HCEC 1CT (cell line): ENCODE data around the gene ADARB2.
"Not testable (repeated sequence)": the region's sequence is repeated elsewhere in the genome, so short reads cannot be mapped to it uniquely, and the experiment has no call there.

ENCODE experiments used
- DNase-seq: peaks from one replicate; pipeline ENCODE4 v3.0.0-alpha.2; 2017

ADARB2 gene

DNA sequence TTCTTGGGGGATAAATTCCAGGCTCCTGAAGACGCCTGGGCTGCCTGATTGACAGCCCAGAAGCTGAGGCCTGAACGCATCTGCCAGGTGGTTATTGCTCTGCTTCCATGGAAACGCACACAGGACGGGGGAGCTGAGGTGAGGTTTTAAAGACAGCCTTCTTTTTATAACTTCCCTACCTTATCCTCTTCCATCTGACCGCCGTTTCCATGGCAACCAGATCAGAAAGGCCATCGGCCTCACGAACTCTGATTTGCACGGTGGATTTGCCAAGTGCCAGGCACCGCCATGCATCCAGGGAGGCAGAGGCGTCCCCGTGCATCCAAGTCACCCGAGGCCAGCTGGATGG, 260.9 kb downstream of the ADARB2 start:
- no peak for DNase-seq

DNA sequence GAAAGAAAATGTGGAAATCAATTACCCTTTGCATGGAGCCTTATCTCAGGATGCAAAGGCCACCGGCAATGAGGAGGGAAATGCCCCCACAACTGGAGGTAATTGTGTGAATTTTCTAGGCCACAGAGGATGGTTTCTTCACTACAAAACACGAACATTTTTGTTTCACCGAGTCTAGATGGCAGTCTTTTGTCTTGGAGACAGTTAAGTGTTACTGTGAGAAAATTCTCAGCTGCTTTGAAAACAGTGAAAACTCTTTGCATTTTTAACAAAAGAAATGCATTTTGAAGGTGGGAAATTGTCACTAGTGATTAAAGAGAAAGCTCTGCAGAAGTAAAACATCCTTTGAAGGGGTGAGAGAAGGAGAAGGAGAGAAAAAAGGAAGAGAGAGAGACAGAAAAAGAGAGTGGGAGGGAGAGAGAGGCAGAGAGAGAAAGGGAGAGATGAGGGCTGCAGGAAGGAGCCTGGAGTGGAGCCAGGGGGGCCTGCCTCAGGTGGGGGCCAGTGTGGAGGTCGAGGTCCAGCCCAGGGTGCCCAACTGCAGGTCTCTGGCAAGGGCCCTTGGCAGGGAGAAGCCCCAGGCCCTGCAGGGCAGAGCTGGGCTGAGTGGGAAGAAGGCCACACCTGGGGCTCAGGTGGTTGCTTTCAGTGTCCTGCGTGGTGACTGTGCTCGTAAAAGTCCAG, 261.4 kb downstream of the ADARB2 start:
- no peak for DNase-seq

DNA sequence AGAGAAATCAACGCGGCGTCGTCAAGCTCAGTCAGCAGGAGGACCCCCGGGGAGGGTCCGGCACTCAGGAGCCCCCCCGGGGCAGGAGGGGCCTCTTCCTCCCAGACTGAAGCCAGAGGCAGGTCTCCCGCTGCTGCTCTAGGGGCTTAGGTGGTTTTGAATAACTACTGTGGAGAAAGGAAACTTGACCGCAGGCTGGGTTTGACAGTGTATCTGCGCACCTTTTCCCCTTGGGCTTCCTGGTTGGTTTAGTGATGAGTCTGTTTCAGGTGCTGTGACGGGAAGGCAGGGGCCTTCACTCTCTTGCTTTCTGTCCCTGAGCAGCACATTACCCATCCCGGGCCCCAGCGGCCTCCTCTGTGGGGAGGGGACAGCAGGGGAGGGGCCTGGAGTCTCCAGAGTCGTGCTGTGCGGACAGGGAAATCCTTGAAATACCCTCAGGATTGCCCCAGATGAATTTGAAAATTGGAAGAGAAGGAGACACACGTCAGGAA, 262.2 kb downstream of the ADARB2 start:
- DNase-seq = no peak

DNA sequence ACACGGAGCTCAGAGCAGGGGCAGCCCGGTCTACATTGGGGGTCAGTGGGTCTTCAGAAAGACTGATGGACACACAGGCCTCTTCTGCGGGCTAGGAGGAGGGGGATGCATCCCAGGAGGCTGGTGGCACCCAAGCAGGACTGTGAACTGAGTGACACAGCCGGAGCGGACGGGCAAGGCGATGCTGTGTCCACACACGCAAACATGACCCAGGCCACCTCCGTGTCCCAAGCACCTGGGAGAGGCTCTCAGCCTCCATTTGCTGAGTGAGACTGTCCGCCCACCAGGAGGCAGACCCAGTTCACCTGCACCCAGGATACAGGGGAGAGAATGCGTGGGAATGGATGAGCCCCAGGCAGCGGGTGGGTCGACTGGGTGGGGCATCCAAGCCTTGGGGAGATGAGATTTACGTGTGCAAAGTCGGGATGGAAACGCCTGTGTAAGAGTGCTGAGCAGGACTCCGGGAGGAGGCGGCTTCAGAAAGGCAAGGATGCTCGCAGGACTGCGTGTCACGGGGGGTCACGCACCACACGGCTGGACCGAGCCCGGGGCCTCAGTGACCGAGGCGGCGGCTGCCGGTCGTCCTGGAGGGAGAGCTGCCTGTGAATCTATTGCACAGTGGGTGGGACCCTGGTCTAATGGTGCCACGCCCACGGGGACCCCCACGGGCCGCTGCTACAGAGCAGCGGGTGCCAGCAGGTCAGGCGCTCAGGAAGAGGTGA, 262.8 kb downstream of the ADARB2 start:
- DNase-seq = no peak

DNA sequence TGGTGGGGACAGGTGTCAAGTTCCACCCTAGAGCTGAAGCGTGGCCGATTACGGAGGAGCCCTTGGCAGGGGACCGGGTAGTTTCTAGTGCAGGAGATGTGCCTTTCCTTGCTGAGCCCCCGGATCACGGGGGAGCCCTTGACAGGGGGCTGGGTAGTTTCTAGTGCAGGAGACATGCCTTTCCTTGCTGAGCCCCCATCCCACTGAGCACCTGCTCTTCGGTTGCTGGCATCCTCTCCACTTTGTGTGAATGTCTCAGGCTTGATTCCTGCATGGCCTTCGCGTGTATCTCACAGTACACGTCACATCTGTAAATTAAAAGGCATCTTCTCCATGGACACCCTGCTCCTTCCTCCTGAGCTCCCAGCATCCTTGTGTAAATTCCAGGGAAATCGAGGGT, 263.5 kb downstream of the ADARB2 start:
- no peak for DNase-seq

DNA sequence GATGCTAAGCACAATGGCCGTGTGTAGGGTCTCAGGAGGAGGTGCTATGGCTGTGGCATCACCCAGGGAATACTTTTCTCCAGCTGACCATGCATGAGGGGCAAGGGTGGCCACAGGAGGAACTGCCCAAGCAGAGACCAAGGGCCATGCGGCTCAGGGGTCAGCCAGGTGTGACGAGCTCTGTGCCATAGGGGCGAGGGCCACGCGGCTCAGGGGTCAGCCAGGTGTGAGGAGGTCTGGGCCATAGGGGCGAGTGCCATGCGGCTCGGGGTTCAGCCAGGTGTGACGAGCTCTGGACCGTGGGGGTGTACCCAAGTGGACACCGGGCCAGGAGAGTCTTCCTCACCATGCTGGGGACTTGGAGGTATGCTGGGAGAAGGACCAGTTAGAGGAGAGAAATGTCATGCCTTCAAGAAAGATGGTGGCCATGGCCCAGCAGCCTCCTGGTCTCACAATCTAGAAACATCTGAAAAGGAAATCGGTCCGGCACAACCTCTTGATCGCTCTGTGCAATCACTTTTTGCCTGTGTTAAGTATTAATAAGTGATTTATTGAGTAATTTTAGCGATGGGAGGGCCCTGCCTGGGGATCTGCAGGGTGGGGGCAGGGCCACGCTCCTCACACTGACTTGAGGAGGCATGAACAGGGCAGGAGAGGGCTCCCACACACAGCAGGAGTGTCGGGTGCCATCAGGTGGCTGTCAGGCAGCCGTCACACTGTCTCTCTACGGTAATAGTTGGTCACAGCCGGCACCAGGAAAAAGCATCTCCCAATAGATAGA, 265.0 kb downstream of the ADARB2 start:
- no peak for DNase-seq

DNA sequence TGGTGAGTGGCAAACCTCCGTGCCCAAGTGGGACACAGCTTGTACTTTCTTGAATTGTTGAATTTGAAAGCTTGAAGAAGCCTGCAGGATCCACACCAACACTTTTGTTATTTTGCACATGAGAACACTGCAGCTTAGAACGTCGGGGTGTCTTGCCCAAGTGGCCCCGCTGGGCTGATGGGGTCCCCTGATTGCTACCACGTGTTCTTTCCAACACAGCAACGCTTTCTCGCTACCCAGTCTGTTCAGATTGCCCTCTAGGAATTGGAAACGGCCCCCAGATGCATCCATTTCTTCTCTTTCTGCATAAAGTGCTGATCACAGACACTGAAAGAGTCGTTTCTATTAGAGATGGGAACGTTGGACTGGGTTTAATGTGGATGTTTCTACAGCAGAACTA, 268.5 kb downstream of the ADARB2 start:
- DNase-seq = no peak

DNA sequence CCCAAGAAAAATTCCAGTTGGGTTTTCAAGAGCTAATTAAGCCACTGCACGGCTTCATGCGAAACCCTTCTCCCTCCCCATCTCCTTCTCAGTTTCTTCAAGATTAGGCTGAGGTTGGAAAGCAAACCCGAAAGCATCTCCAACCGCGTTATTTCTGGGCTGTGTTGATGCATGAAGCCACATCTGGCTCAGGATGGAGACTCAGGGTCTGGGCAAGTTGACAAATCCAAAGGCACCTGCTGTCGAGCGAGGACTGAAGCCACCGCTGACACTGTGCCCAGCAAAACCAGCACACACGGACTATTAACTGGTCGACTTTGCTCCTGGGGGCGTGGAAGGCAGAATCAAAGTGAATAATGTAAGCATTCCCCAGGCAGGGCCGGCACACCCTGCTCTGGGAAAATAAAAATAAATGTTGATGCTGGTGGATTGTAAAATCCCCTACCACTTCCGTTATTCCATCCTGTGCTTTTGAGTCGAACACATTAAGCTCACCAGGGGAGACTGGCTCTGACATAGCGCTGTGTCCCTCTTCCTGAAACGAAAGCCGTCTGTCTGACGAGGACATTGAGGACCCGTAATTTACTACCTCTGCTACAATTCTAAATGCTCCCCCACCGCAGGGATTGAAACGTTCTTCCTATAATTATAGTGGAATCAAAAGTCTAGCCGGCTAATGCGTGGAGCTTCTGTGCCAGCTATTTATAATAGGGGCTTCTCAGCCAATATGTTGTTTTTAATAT, 269.8 kb downstream of the ADARB2 start:
- no peak for DNase-seq

DNA sequence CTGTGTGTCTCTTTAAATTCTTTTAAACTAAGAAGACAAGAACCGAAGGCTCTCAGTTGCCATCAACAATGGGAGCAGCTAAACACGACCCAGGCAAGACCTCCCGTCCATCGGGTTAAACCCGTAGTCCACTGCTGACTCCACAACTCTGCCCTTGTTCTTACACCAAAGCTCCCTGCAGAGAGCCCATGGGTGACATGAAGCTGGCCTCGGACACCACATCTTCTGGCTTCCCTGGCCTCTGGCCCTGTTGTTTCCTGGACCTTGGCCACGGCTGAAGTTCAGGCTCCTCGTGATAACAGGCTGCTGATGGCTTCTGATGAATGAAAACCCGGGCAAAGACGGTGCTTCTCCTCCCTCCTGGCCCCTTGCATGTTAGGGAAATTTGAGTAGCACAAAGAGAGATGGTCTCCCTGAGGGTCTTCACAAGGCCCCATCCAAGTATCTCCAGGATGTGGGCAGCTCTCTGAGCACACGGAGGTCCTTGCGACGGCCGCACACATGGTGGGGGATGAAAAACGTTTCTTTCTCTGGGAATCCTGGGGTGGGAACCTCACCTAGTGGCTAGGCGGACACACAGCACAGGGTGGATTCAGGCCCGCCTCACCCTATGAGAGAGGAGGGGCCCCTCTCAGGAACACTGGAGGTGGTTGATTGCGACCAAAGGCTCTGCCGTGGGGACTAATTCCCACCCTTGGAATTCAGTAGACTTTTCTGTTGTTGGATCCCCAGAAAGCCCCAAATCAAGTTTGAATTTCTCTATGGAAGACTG, 271.1 kb downstream of the ADARB2 start:
- no peak for DNase-seq

DNA sequence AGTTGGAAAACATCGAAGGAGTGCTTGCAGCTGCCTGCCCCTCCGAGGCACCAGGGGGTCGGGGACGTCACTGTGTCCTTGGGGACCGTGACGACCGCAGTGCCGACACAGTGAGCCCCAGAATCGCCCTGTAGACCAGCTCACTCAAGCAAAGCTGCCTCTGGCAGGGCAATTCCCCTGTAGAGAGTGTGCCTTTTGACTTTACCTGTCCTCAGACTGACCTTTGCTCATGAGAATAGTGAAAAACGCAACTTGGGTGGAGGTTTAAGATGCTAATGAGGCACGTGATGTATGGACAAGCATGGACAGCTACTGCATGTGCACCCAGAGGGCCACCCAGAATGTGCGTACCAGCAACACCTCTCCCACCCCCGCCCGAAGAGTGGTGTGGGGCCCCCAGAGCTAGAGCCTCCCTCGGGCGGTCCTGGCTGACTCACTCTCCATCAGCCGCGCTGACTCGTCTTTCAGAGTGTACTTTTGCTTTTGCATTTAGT, 271.9 kb downstream of the ADARB2 start:
- no peak for DNase-seq

DNA sequence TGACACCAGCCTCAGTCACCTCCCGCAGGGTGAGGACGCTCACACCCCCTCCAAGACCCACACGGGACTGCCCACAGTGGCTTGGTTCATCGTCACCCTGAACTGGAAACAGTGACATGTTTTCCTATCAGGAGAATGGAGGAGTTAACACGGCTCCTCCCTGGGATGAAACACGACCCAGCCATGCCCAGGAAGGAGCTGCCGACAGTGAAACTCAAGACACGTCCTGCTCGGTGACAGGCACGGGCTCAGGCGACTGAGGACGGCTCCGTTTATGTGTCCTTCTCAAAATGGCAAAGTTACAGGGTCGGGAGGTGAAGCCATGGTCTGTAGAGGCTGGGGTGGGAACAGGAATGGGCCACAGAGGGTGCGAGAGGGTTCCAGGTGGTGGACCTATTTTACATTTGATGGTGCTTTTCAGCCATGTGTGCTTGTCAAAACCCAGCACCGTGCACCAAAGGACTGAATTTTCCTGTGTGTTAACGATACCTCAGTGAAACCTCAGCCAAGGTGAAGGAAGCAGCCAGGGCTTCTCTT, 272.4 kb downstream of the ADARB2 start:
- DNase-seq = no peak

DNA sequence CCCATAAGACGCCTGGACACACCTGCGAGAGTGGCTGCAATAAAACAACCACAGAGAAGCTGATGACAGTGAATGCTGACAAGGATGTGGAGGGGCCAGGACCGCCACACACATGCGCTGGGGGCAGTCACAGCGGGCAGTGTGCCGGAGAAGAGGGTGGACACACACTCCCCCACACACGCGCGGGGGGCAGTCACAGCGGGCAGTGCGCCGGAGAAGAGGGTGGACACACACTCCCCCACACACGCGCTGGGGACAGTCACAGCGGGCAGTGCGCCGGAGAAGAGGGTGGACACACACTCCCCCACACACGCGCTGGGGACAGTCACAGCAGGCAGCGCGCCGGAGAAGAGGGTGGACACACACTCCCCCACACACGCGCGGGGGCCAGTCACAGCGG, 273.4 kb downstream of the ADARB2 start:
- DNase-seq = not testable (repeated sequence)

DNA sequence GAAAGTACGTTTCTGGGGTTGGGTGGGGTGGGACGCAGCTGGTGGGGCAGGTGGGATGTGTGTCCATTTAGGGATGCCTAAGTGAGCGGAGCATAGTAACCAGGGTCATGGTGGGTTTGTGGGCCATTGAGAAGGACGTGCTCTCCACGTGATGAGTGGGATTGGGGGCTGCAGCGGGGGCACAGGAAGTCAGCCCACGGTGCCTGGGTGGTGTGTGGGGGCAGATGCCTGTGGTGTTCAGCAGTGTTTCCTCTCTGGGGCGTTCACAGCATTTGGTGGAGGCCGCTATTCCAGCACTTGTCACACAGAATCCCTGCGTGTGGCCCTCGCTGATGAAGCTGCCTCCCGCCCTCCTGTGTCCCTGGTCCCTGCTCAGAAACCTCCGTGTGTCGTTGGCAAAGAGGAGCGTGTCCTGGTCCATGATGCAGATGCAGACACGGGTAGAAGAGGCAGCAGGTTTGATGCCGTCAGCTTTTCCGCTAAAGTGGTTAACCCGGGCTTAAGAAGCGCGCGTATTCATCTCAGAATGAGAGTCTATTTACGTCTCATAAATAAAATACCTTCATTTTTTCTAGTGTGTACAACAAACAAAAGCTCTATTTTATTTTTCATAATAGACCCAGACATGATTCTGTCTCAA, 274.2 kb downstream of the ADARB2 start:
- DNase-seq = no peak

DNA sequence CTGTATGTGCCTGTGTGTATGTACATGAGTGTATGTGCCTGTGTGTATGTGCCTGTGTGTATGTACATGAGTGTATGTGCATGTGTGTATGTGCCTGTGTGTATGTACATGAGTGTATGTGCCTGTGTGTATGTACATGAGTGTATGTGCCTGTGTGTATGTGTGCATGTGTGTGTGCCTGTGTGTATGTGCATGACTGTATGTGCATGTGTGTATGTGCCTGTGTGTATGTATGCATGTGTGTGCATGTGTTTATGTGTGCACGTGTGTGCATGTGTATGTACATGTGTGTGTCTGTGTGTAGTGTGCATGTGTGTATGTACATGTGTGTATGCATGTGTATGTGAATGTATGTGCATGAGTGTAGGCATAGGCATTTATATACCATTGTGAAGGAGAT, 274.8 kb downstream of the ADARB2 start:
- DNase-seq = no peak

DNA sequence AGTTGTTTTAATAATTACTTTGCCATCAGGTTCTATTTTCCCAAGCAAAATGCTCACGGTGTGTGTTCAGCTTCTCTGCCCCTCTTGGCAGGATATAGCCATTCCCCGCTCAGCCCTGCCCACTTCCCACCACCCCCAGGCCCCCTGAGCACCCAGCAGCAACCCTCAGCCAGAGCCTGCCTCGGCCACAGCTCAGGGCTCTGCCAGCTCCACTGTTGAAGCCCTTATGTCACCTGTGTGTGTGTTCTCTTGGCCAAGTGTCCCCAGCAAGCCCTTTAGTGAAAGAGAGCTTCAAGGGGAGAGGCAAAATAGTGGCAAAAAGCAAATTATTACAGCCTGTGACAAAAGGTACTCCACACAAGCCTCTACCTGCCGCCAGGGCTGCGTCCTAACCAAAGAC, 275.3 kb downstream of the ADARB2 start:
- DNase-seq = no peak

DNA sequence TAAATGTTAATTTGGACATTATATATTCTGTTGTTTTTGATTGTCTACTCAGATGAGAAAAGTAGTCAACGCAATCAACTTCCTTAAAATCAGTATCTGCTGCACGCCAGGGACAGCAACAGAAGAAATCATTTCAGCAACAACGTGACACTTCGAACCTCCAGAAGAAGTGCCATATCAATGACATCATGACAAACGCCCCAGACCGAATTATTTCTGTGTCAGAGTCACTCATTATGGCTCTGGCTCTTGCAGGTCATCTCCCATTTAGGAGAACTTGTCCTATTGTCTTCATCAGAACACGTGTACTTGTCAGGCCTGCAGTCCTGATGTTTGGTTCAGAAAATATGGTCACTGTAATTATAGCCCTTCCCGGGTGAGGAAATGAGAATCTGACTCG, 276.3 kb downstream of the ADARB2 start:
- DNase-seq = no peak

DNA sequence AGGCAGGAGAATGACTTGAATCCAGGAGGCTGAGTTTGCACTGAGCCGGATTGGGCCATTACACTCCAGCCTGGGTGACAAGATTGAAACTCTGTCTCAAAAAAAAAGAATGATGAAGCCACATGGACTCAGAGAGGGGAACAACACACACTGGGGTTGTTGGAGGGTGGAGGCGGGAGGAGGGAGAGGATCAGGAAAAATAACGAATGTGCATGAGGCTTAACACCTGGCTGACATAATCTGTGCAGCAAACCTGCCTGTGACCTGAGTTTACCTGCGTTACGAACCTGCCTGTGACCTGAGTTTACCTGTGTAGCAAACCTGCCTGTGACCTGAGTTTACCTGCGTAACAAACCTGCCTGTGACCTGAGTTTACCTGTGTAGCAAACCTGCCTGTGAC, 277.7 kb downstream of the ADARB2 start:
- not testable (repeated sequence) for DNase-seq

DNA sequence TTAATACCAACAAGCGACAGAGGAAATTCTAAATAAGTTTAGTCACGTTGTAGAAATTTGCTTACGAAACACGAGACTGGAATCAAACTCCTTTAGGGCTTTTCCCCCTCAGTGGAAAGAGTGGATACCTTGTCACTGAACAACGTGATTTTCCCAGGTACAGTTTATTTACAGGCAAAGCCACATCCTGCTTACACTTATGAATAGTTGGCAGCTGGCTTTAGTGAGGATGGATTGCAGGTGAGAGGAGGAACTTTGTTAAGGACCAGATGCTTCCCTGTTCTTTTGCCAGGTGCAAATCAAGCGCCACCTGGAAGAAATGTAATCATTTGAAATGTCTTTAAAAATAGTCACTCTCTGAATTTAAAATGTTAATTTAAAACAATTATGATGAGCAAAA, 282.4 kb downstream of the ADARB2 start:
- DNase-seq = no peak

DNA sequence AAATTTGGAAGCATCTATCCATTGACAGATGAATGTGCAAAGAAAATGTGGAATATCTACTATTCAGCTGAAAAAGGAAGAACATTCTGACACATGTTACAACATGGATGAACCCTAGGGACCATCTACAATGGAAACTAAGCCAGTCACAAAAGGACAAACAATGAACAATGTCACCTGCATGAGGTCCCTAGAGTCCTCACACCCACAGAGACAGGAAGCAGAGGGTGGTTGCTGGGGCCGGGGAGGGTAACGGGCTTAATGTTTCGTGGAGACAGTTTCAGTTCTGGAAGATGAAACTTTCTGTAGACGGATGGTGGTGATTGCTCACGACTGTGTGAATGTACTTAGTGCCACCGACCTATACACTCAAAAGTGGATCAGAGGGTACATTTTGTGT, 282.9 kb downstream of the ADARB2 start:
- no peak for DNase-seq

DNA sequence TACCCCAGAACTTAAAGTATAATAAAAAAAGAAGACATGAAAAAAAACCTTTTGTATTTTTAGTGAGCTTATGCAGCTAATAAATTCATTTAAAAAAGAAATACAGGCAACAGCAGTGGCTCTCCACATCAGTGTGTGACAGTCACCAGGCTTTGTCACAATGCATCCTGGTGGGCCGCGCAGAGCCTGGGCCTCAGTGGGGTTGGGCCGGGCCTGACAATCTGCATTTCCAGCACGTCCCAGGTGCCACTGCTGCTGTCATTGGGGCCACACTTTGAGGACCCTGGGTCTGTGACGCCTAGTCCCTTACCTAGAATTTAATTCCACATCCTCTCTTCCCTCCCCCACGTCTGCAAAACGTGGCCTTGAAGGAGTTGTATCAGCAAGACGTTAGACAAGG, 284.5 kb downstream of the ADARB2 start:
- DNase-seq = no peak

DNA sequence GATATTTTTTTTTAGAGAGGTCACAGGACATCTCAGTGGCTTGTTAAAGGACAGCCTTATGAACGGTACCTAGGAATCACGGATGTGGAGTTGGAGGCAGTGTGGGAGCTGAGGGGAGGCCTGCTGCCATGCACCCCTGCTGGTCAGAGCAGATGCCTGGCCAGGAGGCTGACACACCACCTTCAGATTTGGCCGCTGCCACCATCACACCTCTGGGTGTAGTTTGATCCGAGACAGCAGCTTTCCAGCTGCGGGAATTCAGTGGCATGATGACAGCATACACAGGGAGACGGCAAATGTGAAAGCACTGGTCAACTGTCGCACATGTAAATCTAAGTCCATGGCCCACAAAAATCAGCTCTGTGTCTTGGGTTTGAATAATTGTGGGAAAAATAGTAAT, 285.4 kb downstream of the ADARB2 start:
- no peak for DNase-seq
